ENCODE measurements around the gene SH3GL1.

SH3GL1 gene

DNA sequence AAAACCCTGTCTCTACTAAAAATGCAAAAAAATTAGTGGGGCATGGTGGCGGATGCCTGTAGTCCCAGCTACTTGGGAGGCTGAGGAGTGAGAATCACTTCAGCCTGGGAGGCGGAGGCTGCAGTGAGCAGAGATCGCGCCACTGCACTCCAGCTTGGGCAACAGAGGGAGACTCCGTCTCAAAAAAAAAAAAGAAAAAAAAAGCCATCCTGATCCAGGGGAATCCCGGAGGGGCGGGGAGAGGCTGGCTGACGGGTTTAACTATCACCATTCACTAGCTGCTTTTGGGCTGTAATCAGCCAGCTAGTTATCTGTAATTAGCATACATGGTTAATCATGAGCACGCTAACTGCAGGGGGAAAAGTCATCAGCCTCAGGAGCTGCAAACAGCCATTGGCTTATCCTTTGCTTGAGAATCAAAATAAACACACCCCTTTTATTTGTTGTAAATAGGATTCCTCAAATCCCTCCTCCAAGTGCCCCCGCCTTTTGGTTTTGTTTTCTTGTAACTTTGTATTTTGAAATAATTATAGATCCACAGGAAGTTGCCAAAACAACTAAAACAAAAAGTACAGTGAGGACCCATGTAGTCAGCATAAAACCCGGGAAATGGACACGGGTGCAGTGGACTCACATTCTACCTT is 86.4 kb downstream of the SH3GL1 start:
- no peak for DNase-seq
